Activated naive CD8-positive, alpha-beta T cell treated with anti-CD3 and anti-CD28 coated beads, Interleukin-2, amount 50 U/mL, for 24 hours (primary cell): Measurements from ENCODE around the gene OR10G7.
A peak's percentile ranks its signal among the peaks of the same experiment; 100 is the strongest.

Experiments
- ATAC-seq: fragments of 150-1000 bp; cut with Tn5 transposase; one replicate; pipeline ENCODE4 v1.10.0; 2021
- DNase-seq: peaks from one replicate; pipeline ENCODE4 v3.0.0; 2021
- H3K27ac Mint-ChIP-seq: one replicate; pipeline ENCODE4 v1.8.0; 2021; ENCODE audit warnings: mild to moderate bottlenecking, mixed read lengths
- H3K27me3 Mint-ChIP-seq: one replicate; pipeline ENCODE4 v1.8.0; 2021; ENCODE audit warnings: mixed read lengths
- H3K36me3 Mint-ChIP-seq: one replicate; pipeline ENCODE4 v1.8.0; 2021; ENCODE audit warnings: low read depth, mixed read lengths
- H3K4me1 Mint-ChIP-seq: one replicate; pipeline ENCODE4 v1.8.0; 2021; ENCODE audit warnings: mixed read lengths
- H3K4me3 Mint-ChIP-seq: one replicate; pipeline ENCODE4 v1.8.0; 2021; ENCODE audit warnings: mild to moderate bottlenecking, moderate library complexity, mixed read lengths
- H3K9me3 Mint-ChIP-seq: one replicate; pipeline ENCODE4 v1.8.0; 2021; ENCODE audit warnings: mixed read lengths

The OR10G7 gene, protein sequence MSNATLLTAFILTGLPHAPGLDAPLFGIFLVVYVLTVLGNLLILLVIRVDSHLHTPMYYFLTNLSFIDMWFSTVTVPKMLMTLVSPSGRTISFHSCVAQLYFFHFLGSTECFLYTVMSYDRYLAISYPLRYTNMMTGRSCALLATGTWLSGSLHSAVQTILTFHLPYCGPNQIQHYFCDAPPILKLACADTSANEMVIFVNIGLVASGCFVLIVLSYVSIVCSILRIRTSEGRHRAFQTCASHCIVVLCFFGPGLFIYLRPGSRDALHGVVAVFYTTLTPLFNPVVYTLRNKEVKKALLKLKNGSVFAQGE

GRCh38 chr11:124041254-124041653, at the start of gene OR10G7:
Gene OR10G7, minus strand, starts transcription at chr11:124041325. Its CDS starts 2,324 bp downstream, at chr11:124039001.
- Mint-ChIP-seq H3K4me1 (no peaks in the 10 kb centered on the region), H3K27me3 (peaks cover 13% of the 10 kb centered on the region), H3K9me3 (no peaks in the 10 kb centered on the region), H3K27ac (no peak within 1 kb of the TSS), H3K36me3 (no peaks in the 10 kb centered on the region), H3K4me3 (no peak within 1 kb of the TSS)
- ATAC-seq, result no peak
- no peak for DNase-seq

GRCh38 chr11:124085997-124086846, 45.1 kb upstream of the OR10G7 start:
- Mint-ChIP-seq H3K4me3 (no peak overlapping the region), H3K27me3 (peaks cover 35% of the 10 kb centered on the region), H3K9me3 (no peaks in the 10 kb centered on the region), H3K27ac (no peak overlapping the region), H3K36me3 (no peaks in the 10 kb centered on the region), H3K4me1 (no peaks in the 10 kb centered on the region)
- DNase-seq (no peak), ATAC-seq (no peak)

DNA sequence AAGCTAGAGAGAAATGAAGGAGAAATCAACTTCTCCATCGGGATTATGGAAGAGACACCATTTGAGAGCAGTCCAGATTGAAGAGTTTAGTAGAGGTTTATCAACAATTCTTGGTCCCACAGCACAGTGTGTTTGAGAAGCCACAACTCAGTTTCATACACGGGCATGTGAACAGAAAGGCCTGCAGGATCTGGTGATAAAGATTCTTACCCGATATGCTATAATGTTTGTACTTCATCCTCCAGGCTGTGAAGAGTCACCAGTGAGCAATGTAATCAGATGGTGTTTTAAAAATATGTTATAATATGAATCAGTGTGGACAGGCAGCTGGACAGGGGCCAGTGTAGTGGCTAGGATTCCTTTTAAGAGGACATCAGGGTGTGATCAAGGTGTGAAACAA, 44.5 kb upstream of the OR10G7 start:
- H3K9me3 Mint-ChIP-seq, result no peaks in the 10 kb centered on the region
- H3K27me3 Mint-ChIP-seq, result peaks cover 32% of the 10 kb centered on the region
- H3K4me3 Mint-ChIP-seq, result no peak overlapping the region
- ATAC-seq (no peak), DNase-seq (no peak)
- H3K4me1 Mint-ChIP-seq, result no peaks in the 10 kb centered on the region
- H3K36me3 Mint-ChIP-seq, result no peaks in the 10 kb centered on the region
- H3K27ac Mint-ChIP-seq, result no peak overlapping the region

DNA sequence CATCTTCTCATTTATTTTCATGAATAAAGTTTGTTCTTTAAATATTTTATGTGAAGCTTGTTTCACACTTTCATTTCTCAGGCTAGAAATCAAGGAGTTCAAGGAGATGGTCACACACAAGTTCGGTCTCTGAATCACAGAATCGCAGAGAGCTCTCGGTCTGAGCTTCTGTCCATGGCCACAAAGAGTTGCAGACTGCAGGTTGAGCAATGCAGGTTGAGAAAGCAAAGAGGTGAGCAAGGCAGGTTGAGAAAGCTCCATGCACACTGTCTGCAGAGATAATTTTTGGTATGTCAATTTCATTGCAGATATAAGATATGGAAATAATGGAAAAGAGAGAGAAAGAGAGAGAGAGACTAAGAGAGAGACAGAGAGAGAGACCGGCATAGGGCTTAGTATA, 41.2 kb upstream of the OR10G7 start:
- Mint-ChIP-seq H3K27me3 (peaks cover 34% of the 10 kb centered on the region), H3K27ac (no peak overlapping the region), H3K36me3 (no peaks in the 10 kb centered on the region), H3K4me1 (no peaks in the 10 kb centered on the region), H3K4me3 (no peak overlapping the region), H3K9me3 (no peaks in the 10 kb centered on the region)
- DNase-seq (no peak), ATAC-seq (no peak)

GRCh38 chr11:124081483-124081882, 40.4 kb upstream of the OR10G7 start:
- H3K4me3 Mint-ChIP-seq, result no peak overlapping the region
- ATAC-seq (no peak), DNase-seq (no peak)
- no peaks in the 10 kb centered on the region for H3K9me3 Mint-ChIP-seq
- no peaks in the 10 kb centered on the region for H3K36me3 Mint-ChIP-seq
- peaks cover 40% of the 10 kb centered on the region for H3K27me3 Mint-ChIP-seq
- no peak overlapping the region for H3K27ac Mint-ChIP-seq
- no peaks in the 10 kb centered on the region for H3K4me1 Mint-ChIP-seq

- Mint-ChIP-seq H3K27ac (no peak overlapping the region), H3K27me3 (peaks cover 39% of the 10 kb centered on the region), H3K9me3 (no peaks in the 10 kb centered on the region), H3K4me1 (no peaks in the 10 kb centered on the region), H3K4me3 (no peak overlapping the region), H3K36me3 (no peaks in the 10 kb centered on the region)
- no peak for DNase-seq
- ATAC-seq, result no peak
Measured at GRCh38 chr11:124080327-124081001, 39.3 kb upstream of the OR10G7 start.

DNA sequence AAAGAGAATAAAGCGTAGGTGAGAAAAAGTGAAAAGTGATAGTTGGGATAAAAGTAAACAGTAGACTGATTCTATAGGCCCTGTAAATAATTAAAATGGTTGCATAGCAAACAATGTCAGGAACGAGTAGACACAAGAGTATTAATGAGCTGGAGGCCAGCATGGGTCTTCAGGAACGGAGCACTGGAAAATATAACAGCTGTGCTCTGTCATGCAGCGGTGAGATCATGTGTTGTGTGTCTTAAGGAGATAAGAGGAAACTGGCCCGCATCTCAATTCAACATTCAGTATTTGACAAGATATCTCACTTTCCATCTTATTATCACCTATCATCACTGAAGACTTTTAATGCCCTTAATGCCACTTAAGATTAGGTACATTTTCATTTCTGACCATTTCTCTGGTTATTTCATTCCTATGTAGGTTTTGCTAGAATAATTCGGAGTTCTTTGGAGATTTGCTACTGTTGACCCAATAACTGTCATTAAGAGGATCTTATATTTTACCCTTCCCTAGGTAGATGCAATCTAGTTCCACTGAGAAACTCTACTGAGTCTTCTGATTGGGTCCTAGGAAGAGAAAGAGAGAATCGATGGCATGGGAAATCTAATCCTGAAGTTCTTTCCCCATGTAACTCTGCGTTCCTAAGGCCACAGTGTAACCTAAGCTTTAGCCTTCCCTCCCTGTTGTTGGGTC, 38.7 kb upstream of the OR10G7 start:
- Mint-ChIP-seq H3K36me3 (no peaks in the 10 kb centered on the region), H3K9me3 (no peaks in the 10 kb centered on the region), H3K27ac (no peak overlapping the region), H3K4me3 (no peak overlapping the region), H3K27me3 (peaks cover 39% of the 10 kb centered on the region), H3K4me1 (no peaks in the 10 kb centered on the region)
- ATAC-seq, result no peak
- DNase-seq, result no peak

DNA sequence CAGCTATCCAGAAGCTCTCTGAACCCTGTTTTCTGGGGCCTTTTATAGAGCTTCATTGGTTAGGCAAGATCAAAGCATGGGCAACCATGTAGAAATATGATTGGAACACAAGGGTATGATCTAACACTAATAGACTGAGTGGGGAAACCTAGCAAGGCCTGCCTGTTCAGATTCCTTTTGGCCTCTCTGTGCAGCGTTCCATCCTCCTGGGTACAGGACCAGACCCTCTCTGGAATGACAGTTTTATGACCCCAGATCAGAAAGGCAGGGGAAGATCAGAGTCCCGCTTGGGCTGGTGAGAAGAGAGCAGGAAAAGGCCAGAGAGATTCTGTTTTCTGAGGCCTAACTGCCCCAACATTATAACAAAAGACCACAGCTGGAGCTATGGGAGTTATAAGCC, 37.5 kb upstream of the OR10G7 start:
- H3K36me3 Mint-ChIP-seq, result no peaks in the 10 kb centered on the region
- H3K4me3 Mint-ChIP-seq, result no peak overlapping the region
- peaks cover 38% of the 10 kb centered on the region for H3K27me3 Mint-ChIP-seq
- no peak overlapping the region for H3K27ac Mint-ChIP-seq
- no peaks in the 10 kb centered on the region for H3K4me1 Mint-ChIP-seq
- H3K9me3 Mint-ChIP-seq, result no peaks in the 10 kb centered on the region
- ATAC-seq, result no peak
- no peak for DNase-seq

GRCh38 chr11:124077266-124077665, 36.1 kb upstream of the OR10G7 start:
- H3K27ac Mint-ChIP-seq, result no peak overlapping the region
- no peaks in the 10 kb centered on the region for H3K36me3 Mint-ChIP-seq
- H3K27me3 Mint-ChIP-seq, result peaks cover 36% of the 10 kb centered on the region
- H3K4me3 Mint-ChIP-seq, result no peak overlapping the region
- H3K9me3 Mint-ChIP-seq, result no peaks in the 10 kb centered on the region
- no peak for ATAC-seq
- no peaks in the 10 kb centered on the region for H3K4me1 Mint-ChIP-seq
- DNase-seq, result no peak

- H3K27me3 Mint-ChIP-seq, result peaks cover 34% of the 10 kb centered on the region
- H3K4me3 Mint-ChIP-seq, result peak overlapping the region; percentile 48
- peaks cover 4% of the 10 kb centered on the region for H3K4me1 Mint-ChIP-seq
- DNase-seq (peak; percentile 30), ATAC-seq (peak; percentile 50)
- H3K9me3 Mint-ChIP-seq, result no peaks in the 10 kb centered on the region
- no peaks in the 10 kb centered on the region for H3K36me3 Mint-ChIP-seq
- H3K27ac Mint-ChIP-seq, result no peak overlapping the region
Measured at GRCh38 chr11:124075841-124076651, 34.9 kb upstream of the OR10G7 start.

- Mint-ChIP-seq H3K4me3 (no peak overlapping the region), H3K36me3 (no peaks in the 10 kb centered on the region), H3K9me3 (no peaks in the 10 kb centered on the region), H3K27me3 (peaks cover 36% of the 10 kb centered on the region), H3K4me1 (peaks cover 9% of the 10 kb centered on the region), H3K27ac (no peak overlapping the region)
- ATAC-seq (no peak), DNase-seq (no peak)
Measured at GRCh38 chr11:124075492-124075840, 34.3 kb upstream of the OR10G7 start.

GRCh38 chr11:124074554-124074953, 33.4 kb upstream of the OR10G7 start:
- no peak for ATAC-seq
- Mint-ChIP-seq H3K27ac (no peak overlapping the region), H3K27me3 (peaks cover 33% of the 10 kb centered on the region), H3K4me1 (peaks cover 18% of the 10 kb centered on the region), H3K9me3 (no peaks in the 10 kb centered on the region), H3K4me3 (no peak overlapping the region), H3K36me3 (no peaks in the 10 kb centered on the region)
- DNase-seq, result no peak

- no peaks in the 10 kb centered on the region for H3K9me3 Mint-ChIP-seq
- H3K36me3 Mint-ChIP-seq, result no peaks in the 10 kb centered on the region
- no peak overlapping the region for H3K27ac Mint-ChIP-seq
- peaks cover 42% of the 10 kb centered on the region for H3K27me3 Mint-ChIP-seq
- no peak overlapping the region for H3K4me3 Mint-ChIP-seq
- DNase-seq (no peak), ATAC-seq (no peak)
- peaks cover 28% of the 10 kb centered on the region for H3K4me1 Mint-ChIP-seq
Measured at GRCh38 chr11:124072147-124072546, 31.0 kb upstream of the OR10G7 start.

GRCh38 chr11:124071623-124071948, 30.5 kb upstream of the OR10G7 start:
- H3K27ac Mint-ChIP-seq, result no peak overlapping the region
- peaks cover 42% of the 10 kb centered on the region for H3K27me3 Mint-ChIP-seq
- ATAC-seq (no peak), DNase-seq (no peak)
- H3K9me3 Mint-ChIP-seq, result no peaks in the 10 kb centered on the region
- H3K4me3 Mint-ChIP-seq, result no peak overlapping the region
- no peaks in the 10 kb centered on the region for H3K36me3 Mint-ChIP-seq
- H3K4me1 Mint-ChIP-seq, result peaks cover 28% of the 10 kb centered on the region
